Lung (tissue), 12 donors: ENCODE results near the gene ZNF740. TPM values are rescaled to one million over a fixed set of nuclear protein-coding genes. Genes with fewer than 3 reads are reported as not detected.
"Not testable (repeated sequence)": the region's sequence is repeated elsewhere in the genome, so short reads cannot be mapped to it uniquely, and the experiment has no call there.

Experiments used
- ATAC-seq: fragments of 200-7000 bp; cut with Tn5 transposase; one replicate; pipeline ENCODE4 v1.9.1; 2020; ENCODE audit warnings: moderate number of reproducible peaks; ENCODE audit not compliant: insufficient read depth, low FRiP score
- DNase-seq, 3 donors: peaks; one replicate each; pipeline ENCODE4 v3.0.0-alpha.2; 2013 to 2017
- H3K27ac ChIP-seq, 2 donors: one replicate each; pipeline ENCODE4 v1.5.1; 2013; ENCODE audit warnings: mild to moderate bottlenecking in 2 of 2, moderate library complexity in 2 of 2, control low read depth in 1 of 2, inconsistent platforms in 1 of 2, low read depth in 1 of 2, low read length in 1 of 2
- H3K27me3 ChIP-seq, 3 donors: one replicate each; pipeline ENCODE4 v1.5.1; 2013; ENCODE audit warnings: low read length in 2 of 3; ENCODE audit not compliant: control insufficient read depth in 3 of 3, insufficient read depth in 3 of 3
- H3K36me3 ChIP-seq, 4 donors: one replicate each; pipeline ENCODE4 v1.5.1; 2013; ENCODE audit warnings: low read length in 4 of 4, mild to moderate bottlenecking in 1 of 4, moderate library complexity in 1 of 4; ENCODE audit not compliant: control insufficient read depth in 4 of 4, insufficient read depth in 4 of 4
- H3K4me1 ChIP-seq, 5 donors: one replicate each; pipeline ENCODE4 v1.5.1; 2013; ENCODE audit warnings: low read length in 5 of 5, mild to moderate bottlenecking in 2 of 5, moderate library complexity in 1 of 5; ENCODE audit not compliant: control insufficient read depth in 5 of 5, insufficient read depth in 5 of 5
- H3K4me3 ChIP-seq: one replicate; pipeline ENCODE4 v1.5.1; 2013; ENCODE audit warnings: mild to moderate bottlenecking, control low read depth, moderate library complexity
- H3K9ac ChIP-seq, 2 donors: one replicate each; pipeline ENCODE4 v1.5.1; 2013; ENCODE audit warnings: low read length in 2 of 2, control low read depth in 1 of 2; ENCODE audit not compliant: insufficient read depth in 1 of 2
- H3K9me3 ChIP-seq, 4 donors: one replicate each; pipeline ENCODE4 v1.5.1; 2013; ENCODE audit warnings: low read length in 3 of 4, mild to moderate bottlenecking in 1 of 4, moderate library complexity in 1 of 4; ENCODE audit not compliant: control insufficient read depth in 4 of 4, insufficient read depth in 3 of 4
- WGBS, 2 donors: extraction: QIAGEN DNeasy Blood & Tissue Kit; methylation state at CpG; one replicate each; pipeline ENCODE4 v1.1.7; 2013; 5-methylcytosine and 5-hydroxymethylcytosine counted together
- polyA plus RNA-seq, 2 donors: library from polyadenylated mRNA; stranded (reverse); fragments of 200-250 nt; gene quantifications; one replicate each; pipeline ENCODE4 v1.2.1, GENCODE V29; 2013
- total RNA-seq, 2 donors: library from RNA; depleted of rRNA in 1 of 2; stranded (reverse); fragments of >200 nt in 1 of 2; gene quantifications; one replicate each; pipeline ENCODE4 v1.2.1, GENCODE V29; 2014 to 2021
- TF ChIP-seq, protein P1 (sequence below): IDR thresholded peaks from 2 replicates; pipeline ENCODE4 v1.5.1; 2012; ENCODE audit warnings: mild to moderate bottlenecking; ENCODE audit errors: control extremely low read depth, extremely low read depth
- donor health status: control.
- donor health status: control.
- donor health status: Bipolar disorder and iron deficiency.
- donor health status: healthy.
- donor health status: DM: yes; HTN: yes; CAD: no.

The ZNF740 gene
- total and polyA plus RNA-seq, 4 donors: 7.8 to 37.4 (median 18.3) TPM

DNA sequence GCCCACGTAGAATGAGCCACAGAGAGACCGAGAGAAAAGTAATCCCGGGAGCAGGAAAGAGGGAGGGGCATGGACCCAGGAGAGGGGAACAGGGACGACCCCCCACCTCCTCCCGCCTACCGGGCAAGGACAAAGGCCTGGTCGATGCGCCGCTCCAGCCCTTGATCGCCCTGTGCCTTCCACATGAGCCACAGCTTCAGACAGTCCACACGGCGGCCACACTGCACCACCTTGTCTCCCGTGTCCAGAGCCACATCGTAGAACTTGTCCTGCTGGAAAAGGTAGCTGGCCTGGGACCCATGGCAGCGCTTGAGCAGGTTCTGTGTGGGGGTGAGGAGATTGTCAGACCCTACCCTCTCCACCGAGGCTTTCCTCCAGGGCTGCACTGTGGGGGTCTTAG is 20.5 kb upstream of the ZNF740 start:
- WGBS, 2 donors: 87 to 90% methylated on average over 16 of the region's 16 CpGs
- Histone ChIP-seq H3K36me3 (peaks cover 0 to 8% (median 3%) of the 10 kb centered on the region in 4 donors), H3K9me3 (peaks cover 0 to 3% (median 0%) of the 10 kb centered on the region in 4 donors), H3K27me3 (no peaks in the 10 kb centered on the region), H3K9ac (no peak overlapping the region), H3K4me3 (no peak overlapping the region), H3K27ac (no peak overlapping the region), H3K4me1 (no peaks in the 10 kb centered on the region)
- ATAC-seq: no peak
- no peak for DNase-seq
- TF ChIP-seq, protein P1, sequence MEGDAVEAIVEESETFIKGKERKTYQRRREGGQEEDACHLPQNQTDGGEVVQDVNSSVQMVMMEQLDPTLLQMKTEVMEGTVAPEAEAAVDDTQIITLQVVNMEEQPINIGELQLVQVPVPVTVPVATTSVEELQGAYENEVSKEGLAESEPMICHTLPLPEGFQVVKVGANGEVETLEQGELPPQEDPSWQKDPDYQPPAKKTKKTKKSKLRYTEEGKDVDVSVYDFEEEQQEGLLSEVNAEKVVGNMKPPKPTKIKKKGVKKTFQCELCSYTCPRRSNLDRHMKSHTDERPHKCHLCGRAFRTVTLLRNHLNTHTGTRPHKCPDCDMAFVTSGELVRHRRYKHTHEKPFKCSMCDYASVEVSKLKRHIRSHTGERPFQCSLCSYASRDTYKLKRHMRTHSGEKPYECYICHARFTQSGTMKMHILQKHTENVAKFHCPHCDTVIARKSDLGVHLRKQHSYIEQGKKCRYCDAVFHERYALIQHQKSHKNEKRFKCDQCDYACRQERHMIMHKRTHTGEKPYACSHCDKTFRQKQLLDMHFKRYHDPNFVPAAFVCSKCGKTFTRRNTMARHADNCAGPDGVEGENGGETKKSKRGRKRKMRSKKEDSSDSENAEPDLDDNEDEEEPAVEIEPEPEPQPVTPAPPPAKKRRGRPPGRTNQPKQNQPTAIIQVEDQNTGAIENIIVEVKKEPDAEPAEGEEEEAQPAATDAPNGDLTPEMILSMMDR: no peak

DNA sequence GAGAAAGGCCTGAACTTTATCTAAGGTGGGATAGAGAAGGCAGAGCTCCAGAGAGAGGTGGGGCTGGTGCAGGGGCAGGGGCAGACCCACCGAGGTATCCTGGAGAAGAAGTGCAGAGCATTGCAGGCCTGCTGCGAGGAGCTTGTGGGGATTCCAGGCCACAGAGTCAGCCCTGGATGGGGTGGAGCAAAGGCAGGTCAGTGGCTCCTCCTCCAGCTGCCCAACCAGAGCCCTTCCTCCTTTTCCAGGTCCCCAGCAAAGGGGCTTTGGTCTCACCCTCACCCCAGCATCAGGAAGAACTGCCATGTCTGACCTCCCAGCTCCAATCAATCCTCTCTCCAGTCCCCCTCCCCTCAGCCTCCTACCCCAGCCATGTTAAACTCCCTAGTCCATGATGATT is 19.8 kb upstream of the ZNF740 start:
- Histone ChIP-seq H3K27me3 (no peaks in the 10 kb centered on the region), H3K4me3 (no peak overlapping the region), H3K27ac (no peak overlapping the region), H3K9me3 (peaks cover 0 to 3% (median 0%) of the 10 kb centered on the region in 4 donors), H3K36me3 (peaks cover 0 to 8% (median 3%) of the 10 kb centered on the region in 4 donors), H3K4me1 (no peaks in the 10 kb centered on the region), H3K9ac (no peak overlapping the region)
- DNase-seq: no peak
- no peak for ATAC-seq
- TF ChIP-seq, protein P1: no peak
- WGBS, 2 donors: 83 to 100% methylated on average over 2 of the region's 2 CpGs

DNA sequence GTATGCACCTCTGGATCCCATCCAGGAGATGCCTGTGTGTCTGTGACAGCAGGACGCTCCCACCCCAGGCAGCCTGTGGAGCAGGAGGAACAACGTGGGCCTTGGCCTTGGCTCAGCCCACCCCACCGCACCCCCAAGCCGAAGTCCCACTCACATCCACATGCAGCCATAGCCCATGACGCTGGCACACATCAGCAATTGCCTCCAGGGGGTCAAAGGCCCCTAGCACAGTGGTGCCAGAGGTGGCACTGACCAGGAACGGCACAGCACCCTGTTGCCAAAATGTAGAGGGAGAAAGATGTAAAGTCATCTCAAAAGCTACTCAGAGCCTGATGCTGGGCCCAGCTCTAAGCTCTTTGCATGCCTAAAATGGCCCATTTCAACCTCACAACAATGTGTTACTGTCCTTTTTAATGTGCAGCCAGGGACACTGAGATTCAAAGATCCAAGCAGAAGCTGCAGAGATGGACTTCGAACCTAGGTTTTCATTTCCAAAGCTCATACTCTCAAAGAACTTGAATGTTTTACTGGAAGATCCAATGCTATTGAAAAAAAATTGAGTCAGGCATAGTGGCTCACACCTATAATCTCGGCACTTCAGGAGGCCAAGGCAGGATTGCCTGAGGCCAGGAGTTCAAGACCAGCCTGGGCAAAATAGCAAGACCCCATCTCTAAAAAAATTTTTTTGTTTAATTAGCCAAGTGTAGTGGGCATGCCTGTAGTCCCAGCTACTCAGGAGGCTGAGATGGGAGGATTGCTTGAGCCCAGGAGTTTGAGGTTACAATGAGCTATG is 19.2 kb upstream of the ZNF740 start:
- DNase-seq (no peak), ATAC-seq (no peak)
- TF ChIP-seq, protein P1: no peak
- Histone ChIP-seq H3K9ac (no peak overlapping the region), H3K27me3 (no peaks in the 10 kb centered on the region), H3K4me3 (no peak overlapping the region), H3K36me3 (peaks cover 0 to 8% (median 3%) of the 10 kb centered on the region in 4 donors), H3K9me3 (peaks cover 0 to 3% (median 0%) of the 10 kb centered on the region in 4 donors), H3K27ac (no peak overlapping the region), H3K4me1 (no peaks in the 10 kb centered on the region)
- WGBS, 2 donors: 95 to 97% methylated on average over 8 of the region's 8 CpGs

DNA sequence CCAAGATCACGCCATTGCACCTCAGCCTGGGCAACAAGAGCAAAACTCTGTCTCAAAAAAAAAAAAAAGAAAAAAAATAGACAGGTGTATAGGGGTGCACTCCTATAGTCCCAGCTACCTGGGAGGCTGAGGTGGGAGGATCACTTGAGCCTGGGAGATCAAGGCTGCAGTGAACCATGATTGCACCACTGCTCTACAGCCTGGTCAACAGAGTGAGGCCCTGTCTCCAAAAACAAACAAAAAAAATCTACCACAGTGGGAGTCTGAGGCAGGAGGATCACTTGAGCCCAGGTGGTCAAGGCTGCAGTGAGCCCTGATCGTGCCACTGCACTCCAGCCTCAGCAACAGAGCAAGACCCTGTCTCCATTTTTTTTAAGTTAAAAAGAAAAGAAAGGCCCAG is 17.5 kb upstream of the ZNF740 start:
- not testable (repeated sequence) for H3K27ac ChIP-seq, ATAC-seq

More for the DNA sequence above, 17.5 kb upstream of the ZNF740 start:
- H3K4me3 ChIP-seq, H3K36me3 ChIP-seq, H3K9ac ChIP-seq, H3K27me3 ChIP-seq, H3K4me1 ChIP-seq, H3K9me3 ChIP-seq, DNase-seq: not testable (repeated sequence)
- WGBS, 2 donors: 94 to 97% methylated on average over 2 of the region's 2 CpGs
